Kidney (tissue), 14 donors: ENCODE results near the gene KRTAP5-1. TPM values are rescaled to one million over a fixed set of nuclear protein-coding genes. Genes with fewer than 3 reads are reported as not detected.
A peak's percentile ranks its signal among the peaks of the same experiment; 100 is the strongest.

Experiments
- DNase-seq, 5 donors: peaks; one replicate each; pipeline ENCODE4 v3.0.0-alpha.2; 2013 to 2020
- FAIRE-seq: peaks from 2 replicates; lab custom pipeline; 2012; peaks lifted over from hg19 to GRCh38; lab: Jason Lieb, UNC
- H3K27ac ChIP-seq, 2 donors: one replicate each; pipeline ENCODE4 v1.7.0; 2013; ENCODE audit warnings: low read depth in 2 of 2, low read length in 2 of 2, inconsistent platforms in 1 of 2
- H3K27me3 ChIP-seq: one replicate; pipeline ENCODE4 v1.7.1; 2013; ENCODE audit warnings: low read length, inconsistent platforms; ENCODE audit not compliant: control insufficient read depth, insufficient read depth
- H3K36me3 ChIP-seq, 3 donors: one replicate each; pipeline versions ENCODE4 v1.7.0 to v1.7.1; 2013; ENCODE audit warnings: low read length in 3 of 3, control low read depth in 1 of 3, inconsistent platforms in 1 of 3; ENCODE audit not compliant: insufficient read depth in 3 of 3, control insufficient read depth in 2 of 3
- H3K4me1 ChIP-seq, 3 donors: one replicate each; pipeline versions ENCODE4 v1.7.0 to v1.7.1; 2013; ENCODE audit warnings: low read length in 3 of 3, inconsistent platforms in 1 of 3, low read depth in 1 of 3; ENCODE audit not compliant: control insufficient read depth in 2 of 3, insufficient read depth in 2 of 3
- H3K4me3 ChIP-seq, 3 donors: one replicate each; pipeline versions ENCODE4 v1.7.0 to v1.8.1; 2013; ENCODE audit warnings: low read length in 3 of 3, control low read depth in 1 of 3, inconsistent platforms in 1 of 3
- H3K9ac ChIP-seq, 3 donors: one replicate each; pipeline versions ENCODE4 v1.7.0 to v1.7.1; 2013; ENCODE audit warnings: low read length in 3 of 3, control low read depth in 1 of 3, inconsistent platforms in 1 of 3
- H3K9me3 ChIP-seq, 3 donors: one replicate each; pipeline versions ENCODE4 v1.7.0 to v1.7.1; 2013; ENCODE audit warnings: low read length in 3 of 3, control low read depth in 1 of 3, inconsistent platforms in 1 of 3; ENCODE audit not compliant: control insufficient read depth in 2 of 3, insufficient read depth in 1 of 3
- intact Hi-C: fragments of 100-400 bp; cut with DNase I; formaldehyde crosslinking; loops from one replicate; pipeline ENCODE4 v1.11.1; 2022
- polyA plus RNA-seq: library from polyadenylated mRNA; stranded (reverse); fragments of 350-450 nt; fragmentation: Illumina TruSeq; extraction: RNeasy Lipid Tissue Mini Kit (QIAGEN cat#74804); gene quantifications from one replicate; pipeline ENCODE4 v1.2.3, GENCODE V29; 2014; ENCODE audit warnings: low read depth, low replicate concordance; ENCODE audit not compliant: insufficient read depth
- total RNA-seq: library from RNA; stranded (reverse); fragmentation: NEBNext Ultra II Directional; extraction: Animal tissue kit (Norgen Biotek cat#: 25700); gene quantifications from one replicate; pipeline ENCODE4 v1.2.1, GENCODE V29; 2021
- TF ChIP-seq, protein P1 (sequence below): IDR thresholded peaks from 3 replicates; pipeline ENCODE4 v1.5.1; 2012; ENCODE audit warnings: mild to moderate bottlenecking, moderate library complexity, borderline replicate concordance; ENCODE audit not compliant: insufficient read depth; ENCODE audit errors: extremely low read depth
- donor health status: control.
- donor health status: control.
- donor health status: control.
- donor health status: control.
- donor health status: control.
- donor health status: DM: yes; HTN: yes; CAD: no.
- donor health status: Normal renal cell carcinoma (clear cell type).

Gene KRTAP5-1
- total and polyA plus RNA-seq, 2 donors from 2014 or later, result not detected

GRCh38 chr11:1628506-1629325 is 43.6 kb upstream of the KRTAP5-1 start:
- H3K9me3 ChIP-seq, result no peaks in the 10 kb centered on the region
- H3K36me3 ChIP-seq, result no peaks in the 10 kb centered on the region
- peak; percentile 67 to 77 (median 71) for DNase-seq
- no peak for FAIRE-seq
- H3K4me1 ChIP-seq, result no peaks in the 10 kb centered on the region
- H3K4me3 ChIP-seq, result no peak overlapping the region
- TF ChIP-seq, protein P1, sequence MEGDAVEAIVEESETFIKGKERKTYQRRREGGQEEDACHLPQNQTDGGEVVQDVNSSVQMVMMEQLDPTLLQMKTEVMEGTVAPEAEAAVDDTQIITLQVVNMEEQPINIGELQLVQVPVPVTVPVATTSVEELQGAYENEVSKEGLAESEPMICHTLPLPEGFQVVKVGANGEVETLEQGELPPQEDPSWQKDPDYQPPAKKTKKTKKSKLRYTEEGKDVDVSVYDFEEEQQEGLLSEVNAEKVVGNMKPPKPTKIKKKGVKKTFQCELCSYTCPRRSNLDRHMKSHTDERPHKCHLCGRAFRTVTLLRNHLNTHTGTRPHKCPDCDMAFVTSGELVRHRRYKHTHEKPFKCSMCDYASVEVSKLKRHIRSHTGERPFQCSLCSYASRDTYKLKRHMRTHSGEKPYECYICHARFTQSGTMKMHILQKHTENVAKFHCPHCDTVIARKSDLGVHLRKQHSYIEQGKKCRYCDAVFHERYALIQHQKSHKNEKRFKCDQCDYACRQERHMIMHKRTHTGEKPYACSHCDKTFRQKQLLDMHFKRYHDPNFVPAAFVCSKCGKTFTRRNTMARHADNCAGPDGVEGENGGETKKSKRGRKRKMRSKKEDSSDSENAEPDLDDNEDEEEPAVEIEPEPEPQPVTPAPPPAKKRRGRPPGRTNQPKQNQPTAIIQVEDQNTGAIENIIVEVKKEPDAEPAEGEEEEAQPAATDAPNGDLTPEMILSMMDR, result peak; percentile 84
- intact Hi-C loops, result no loop called here
- H3K27me3 ChIP-seq, result no peaks in the 10 kb centered on the region
- H3K9ac ChIP-seq, result no peak overlapping the region
- no peak overlapping the region for H3K27ac ChIP-seq

- Histone ChIP-seq H3K9ac (no peak overlapping the region), H3K27ac (no peak overlapping the region), H3K27me3 (no peaks in the 10 kb centered on the region), H3K4me1 (no peaks in the 10 kb centered on the region), H3K4me3 (no peak overlapping the region), H3K9me3 (no peaks in the 10 kb centered on the region), H3K36me3 (no peaks in the 10 kb centered on the region)
- TF ChIP-seq, protein P1, result no peak
- intact Hi-C loops, result no loop called here
- FAIRE-seq (no peak), DNase-seq (peak in 2 of 5 donors; percentile 39)
These were observed 40.5 kb upstream of the KRTAP5-1 start for GRCh38 chr11:1625541-1625940.

GRCh38 chr11:1624621-1625020 is 39.5 kb upstream of the KRTAP5-1 start:
- DNase-seq (peak in 2 of 5 donors; percentile 12 to 38), FAIRE-seq (no peak)
- H3K27me3 ChIP-seq, result no peaks in the 10 kb centered on the region
- H3K4me1 ChIP-seq, result no peaks in the 10 kb centered on the region
- H3K4me3 ChIP-seq, result no peak overlapping the region
- no peak overlapping the region for H3K27ac ChIP-seq
- no peak overlapping the region for H3K9ac ChIP-seq
- TF ChIP-seq, protein P1, result no peak
- H3K9me3 ChIP-seq, result no peaks in the 10 kb centered on the region
- intact Hi-C loops, result no loop called here
- H3K36me3 ChIP-seq, result no peaks in the 10 kb centered on the region
